ENCODE data around the gene SPRYD7.

Gene SPRYD7

GRCh38 chr13:49939321-49939720 is 3.2 kb upstream of the SPRYD7 start:
- TF ChIP-seq GATA2 (IDR thresholded peaks at IDR 0.05; ENCODE audit: low read depth, low read length) (no peak), GATA3 (IDR thresholded peaks at IDR 0.05; ENCODE audit: low read depth, low read length) (no peak)

DNA sequence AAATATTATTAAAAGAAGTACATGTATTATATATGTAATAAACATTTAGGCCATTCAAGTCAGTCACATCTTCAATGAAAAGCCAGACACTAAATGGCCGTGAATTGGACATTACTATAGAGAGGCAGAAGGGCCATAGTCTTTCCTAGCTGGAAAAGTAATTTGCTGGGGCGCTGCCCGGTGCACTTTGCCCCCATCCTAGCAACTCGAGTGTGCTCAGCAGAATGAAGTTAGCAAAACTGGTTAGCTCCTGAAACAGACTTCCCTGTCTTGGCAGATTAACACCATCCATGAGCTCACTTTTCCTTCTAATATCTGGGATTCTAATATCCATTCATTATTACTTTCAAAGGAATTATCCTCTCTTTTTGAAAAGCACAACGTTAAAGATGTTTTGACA is 2.8 kb upstream of the SPRYD7 start:
- TF ChIP-seq GATA2 (IDR thresholded peaks at IDR 0.05; ENCODE audit: low read depth, low read length) (no peak), GATA3 (IDR thresholded peaks at IDR 0.05; ENCODE audit: low read depth, low read length) (no peak)

DNA sequence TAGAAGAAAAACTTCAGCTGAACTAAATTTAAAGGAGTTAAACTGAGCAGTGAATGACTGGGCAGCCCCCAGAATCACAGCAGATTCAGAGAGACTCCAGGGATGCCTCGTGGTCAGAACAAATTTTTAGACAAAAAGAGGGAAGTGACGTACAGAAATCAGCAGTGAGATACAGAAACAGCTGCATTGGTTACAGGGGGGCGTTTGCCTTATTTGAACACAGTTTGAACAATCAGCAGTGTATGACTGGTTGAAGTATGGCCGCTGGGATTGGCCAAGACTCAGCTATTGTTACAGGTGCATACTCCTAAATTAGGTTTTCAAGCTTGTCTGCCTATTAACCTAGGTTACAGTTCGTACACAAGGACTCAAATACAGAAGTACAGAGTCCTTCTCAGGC is 2.2 kb upstream of the SPRYD7 start:
- TF ChIP-seq GATA2 (IDR thresholded peaks at IDR 0.05; ENCODE audit: low read depth, low read length) (no peak), GATA3 (IDR thresholded peaks at IDR 0.05; ENCODE audit: low read depth, low read length) (no peak)

DNA sequence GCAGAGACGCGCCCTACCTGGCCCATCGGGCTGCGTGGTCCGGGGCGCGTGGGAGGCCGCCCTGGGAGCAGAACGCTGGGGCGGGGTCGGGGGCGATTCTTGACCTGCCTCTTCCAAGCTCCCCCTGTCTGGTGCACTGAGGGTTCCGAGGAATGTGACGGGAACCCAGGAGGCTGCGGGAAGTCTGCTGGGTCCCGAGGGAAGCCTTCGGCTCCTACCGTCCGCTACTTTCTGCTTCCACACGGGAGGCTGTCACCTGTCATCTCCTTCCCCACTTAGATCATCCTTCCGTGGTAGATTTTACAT is 781 bp upstream of the SPRYD7 start:
- TF ChIP-seq GATA2 (IDR thresholded peaks at IDR 0.05; ENCODE audit: low read depth, low read length): no peak
- TF ChIP-seq GATA3 (IDR thresholded peaks at IDR 0.05; ENCODE audit: low read depth, low read length): no peak

DNA sequence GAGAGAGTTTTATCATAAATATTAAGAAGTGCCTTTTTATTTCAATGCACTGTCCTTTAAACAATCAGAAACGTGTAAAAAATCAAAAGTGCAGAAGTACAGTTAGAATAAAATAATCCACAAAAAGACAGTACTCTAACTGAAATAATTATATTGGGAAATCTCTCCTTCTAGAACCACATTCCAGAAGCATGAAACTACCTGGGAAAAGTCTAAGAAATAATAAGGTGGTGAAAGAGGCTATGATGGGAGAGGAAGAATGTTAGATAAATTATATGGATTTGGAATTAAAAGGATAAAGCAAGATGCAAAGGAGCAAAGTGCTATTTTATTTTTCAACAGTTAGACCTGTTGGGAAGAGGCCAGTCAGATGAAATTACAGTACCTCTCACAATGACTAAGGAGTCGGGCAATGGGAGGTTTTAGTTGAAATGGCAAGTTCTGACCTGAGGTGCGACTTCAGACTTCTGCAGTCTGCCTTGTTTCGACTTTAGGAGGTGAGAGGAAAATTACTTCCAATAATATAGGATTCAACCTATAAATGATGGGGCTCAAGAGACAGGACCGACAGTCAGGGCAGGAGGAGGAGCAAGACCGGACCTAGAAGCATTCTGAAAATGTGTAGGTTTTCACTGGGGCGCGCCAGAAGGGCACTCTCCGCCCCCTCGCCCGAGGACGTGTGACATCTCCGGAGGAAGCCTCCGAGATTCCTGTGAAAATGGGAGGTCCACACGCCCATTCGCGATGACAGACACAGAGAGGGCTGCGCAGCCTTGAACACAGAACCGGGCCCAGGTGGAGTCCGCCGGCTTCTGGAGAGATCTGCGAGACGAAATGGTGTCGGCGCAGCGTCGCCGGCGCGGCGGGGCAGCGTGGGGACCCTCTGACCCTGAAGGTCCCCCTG is 717 bp downstream of the SPRYD7 start:
- no peak for TF ChIP-seq GATA2 (IDR thresholded peaks at IDR 0.05; ENCODE audit: low read depth, low read length)
- no peak for TF ChIP-seq GATA3 (IDR thresholded peaks at IDR 0.05; ENCODE audit: low read depth, low read length)

DNA sequence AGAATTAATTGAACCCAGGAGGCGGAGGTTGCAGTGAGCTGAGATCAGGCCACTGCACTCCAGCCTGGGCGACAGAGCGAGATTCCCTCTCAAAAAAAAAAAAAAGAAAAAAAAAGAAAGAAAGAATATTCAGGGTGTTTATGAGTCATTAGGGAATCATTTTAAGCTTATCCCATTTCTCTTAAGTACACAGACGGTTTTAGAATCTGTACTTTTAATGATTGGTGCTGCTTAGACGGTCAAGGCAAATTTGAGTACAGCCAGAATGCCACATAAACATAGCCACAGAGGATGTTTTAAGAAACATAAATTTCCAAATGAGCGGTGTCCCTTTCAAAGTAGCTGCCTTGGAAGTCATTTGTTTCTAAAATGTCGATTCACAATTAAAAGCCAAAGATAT is 2.6 kb downstream of the SPRYD7 start:
- TF ChIP-seq GATA3 (IDR thresholded peaks at IDR 0.05; ENCODE audit: low read depth, low read length) (no peak), GATA2 (IDR thresholded peaks at IDR 0.05; ENCODE audit: low read depth, low read length) (no peak)

GRCh38 chr13:49932868-49933267 is 3.3 kb downstream of the SPRYD7 start:
- TF ChIP-seq GATA2 (IDR thresholded peaks at IDR 0.05; ENCODE audit: low read depth, low read length): no peak
- TF ChIP-seq GATA3 (IDR thresholded peaks at IDR 0.05; ENCODE audit: low read depth, low read length): no peak

- no peak for TF ChIP-seq GATA2 (IDR thresholded peaks at IDR 0.05; ENCODE audit: low read depth, low read length)
- TF ChIP-seq GATA3 (IDR thresholded peaks at IDR 0.05; ENCODE audit: low read depth, low read length): no peak
Observed at GRCh38 chr13:49932066-49932465, 4.1 kb downstream of the SPRYD7 start.

DNA sequence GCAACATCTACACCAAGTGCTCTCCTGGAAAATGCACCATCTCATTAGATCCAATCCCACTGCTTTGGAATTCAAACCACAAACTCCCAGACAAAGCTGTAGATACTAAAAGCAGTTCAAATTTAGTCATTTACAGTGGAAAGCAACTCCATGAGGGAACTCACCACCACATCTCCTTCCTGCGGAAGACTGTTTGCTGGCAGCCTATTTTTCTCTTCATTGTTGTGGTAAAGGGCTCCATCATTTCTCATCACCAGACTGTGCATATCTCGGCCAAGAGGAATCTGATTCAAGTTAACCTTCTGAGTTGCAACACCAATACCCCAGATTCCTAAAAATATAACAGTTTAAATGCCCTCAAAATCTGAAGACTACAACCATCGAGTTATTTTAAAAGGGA is 8.4 kb downstream of the SPRYD7 start:
- TF ChIP-seq GATA3 (IDR thresholded peaks at IDR 0.05; ENCODE audit: low read depth, low read length) (no peak), GATA2 (IDR thresholded peaks at IDR 0.05; ENCODE audit: low read depth, low read length) (no peak)

- TF ChIP-seq GATA2 (IDR thresholded peaks at IDR 0.05; ENCODE audit: low read depth, low read length): no peak
- no peak for TF ChIP-seq GATA3 (IDR thresholded peaks at IDR 0.05; ENCODE audit: low read depth, low read length)
Observed at GRCh38 chr13:49925881-49926418, 10.2 kb downstream of the SPRYD7 start.

GRCh38 chr13:49922301-49922700 is 13.8 kb downstream of the SPRYD7 start:
- TF ChIP-seq GATA3 (IDR thresholded peaks at IDR 0.05; ENCODE audit: low read depth, low read length): no peak
- TF ChIP-seq GATA2 (IDR thresholded peaks at IDR 0.05; ENCODE audit: low read depth, low read length): no peak

DNA sequence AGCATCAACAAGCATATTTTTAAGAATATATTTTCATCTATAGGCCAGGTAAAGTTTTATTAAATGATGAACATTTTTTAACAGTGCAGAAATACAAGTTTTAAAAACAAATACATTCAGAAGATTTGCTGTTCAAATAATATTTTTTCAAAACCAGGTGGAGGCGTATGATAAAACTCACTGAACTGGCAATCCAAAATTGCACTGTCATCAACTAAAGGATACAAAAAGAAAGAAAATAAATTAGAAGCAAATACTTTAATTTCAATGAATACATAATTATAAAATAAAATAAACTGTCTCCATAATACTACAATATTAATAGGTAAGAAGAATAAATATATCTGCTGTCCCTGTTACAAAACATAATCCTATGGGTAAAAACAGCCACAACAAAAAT is 21.2 kb downstream of the SPRYD7 start:
- TF ChIP-seq GATA2 (IDR thresholded peaks at IDR 0.05; ENCODE audit: low read depth, low read length) (no peak), GATA3 (IDR thresholded peaks at IDR 0.05; ENCODE audit: low read depth, low read length) (no peak)

DNA sequence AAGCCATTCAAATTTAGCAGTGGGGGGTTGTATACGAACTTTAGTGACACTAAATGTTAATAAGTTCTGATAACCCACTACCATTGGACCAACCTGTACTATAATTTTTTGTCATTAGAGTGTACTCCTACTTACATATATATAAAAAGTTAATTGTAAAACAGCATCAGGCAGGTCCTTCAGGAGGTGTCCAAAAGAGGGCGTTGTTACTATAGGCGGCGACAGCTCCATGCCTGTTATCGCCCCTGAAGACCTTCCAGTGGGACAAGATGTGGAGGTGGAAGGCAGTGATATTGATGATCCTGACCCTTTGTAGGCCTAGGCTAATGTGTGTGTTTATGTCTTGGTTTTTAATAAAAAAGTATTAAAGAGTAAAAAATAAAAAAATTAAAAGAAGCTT is 27.5 kb downstream of the SPRYD7 start:
- TF ChIP-seq GATA2 (IDR thresholded peaks at IDR 0.05; ENCODE audit: low read depth, low read length) (no peak), GATA3 (IDR thresholded peaks at IDR 0.05; ENCODE audit: low read depth, low read length) (no peak)

DNA sequence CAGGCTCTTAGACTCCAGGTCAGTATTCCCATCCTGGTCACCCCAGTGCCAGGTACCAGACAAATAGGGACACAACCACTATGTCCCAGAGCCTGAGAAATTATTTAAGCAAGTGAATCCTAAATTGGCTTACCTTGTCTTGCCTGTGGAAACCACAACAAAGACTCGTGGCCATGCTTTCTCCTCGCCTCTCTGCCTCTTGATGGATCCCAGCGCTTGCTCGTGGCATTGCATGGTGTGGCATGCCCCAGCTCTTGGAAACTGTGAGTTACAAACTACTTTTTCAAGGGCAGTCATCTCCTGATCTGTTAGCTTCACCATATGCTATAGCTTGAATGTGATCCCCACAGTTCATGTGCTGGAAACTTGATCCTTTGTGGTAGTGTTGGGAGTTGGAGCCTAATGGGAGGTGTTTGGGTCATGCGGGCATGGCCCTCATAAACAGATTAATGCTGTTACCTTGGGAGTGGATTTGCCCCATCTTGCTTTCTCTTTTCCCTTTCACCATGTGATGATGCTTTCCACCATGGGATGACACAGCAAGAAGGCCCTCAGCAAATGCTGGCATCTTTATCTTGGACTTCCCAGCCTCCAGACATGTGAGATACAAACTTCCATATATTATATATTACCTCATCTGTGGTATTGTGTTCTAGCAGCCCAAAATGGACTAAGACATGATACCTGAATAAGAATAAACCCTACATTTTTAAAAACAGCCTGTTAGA is 31.2 kb downstream of the SPRYD7 start:
- TF ChIP-seq GATA2 (IDR thresholded peaks at IDR 0.05; ENCODE audit: low read depth, low read length): no peak
- no peak for TF ChIP-seq GATA3 (IDR thresholded peaks at IDR 0.05; ENCODE audit: low read depth, low read length)

- TF ChIP-seq GATA3 (IDR thresholded peaks at IDR 0.05; ENCODE audit: low read depth, low read length) (no peak), GATA2 (IDR thresholded peaks at IDR 0.05; ENCODE audit: low read depth, low read length) (no peak)
Observed at GRCh38 chr13:49898792-49899191, 37.3 kb downstream of the SPRYD7 start.
